HepG2 (cell line): Measurements from ENCODE around the gene PRDM10. TPM values are rescaled to one million over a fixed set of nuclear protein-coding genes. Genes with fewer than 3 reads are reported as not detected.

Experiments
- FLYWCH1 ChIP-seq: sonication (generic); formaldehyde crosslinking; IDR thresholded peaks from 2 replicates; pipeline ENCODE4 v1.8.1; 2023; ENCODE audit warnings: mild to moderate bottlenecking, missing genetic modification reagents
- FOXA1 ChIP-seq, 2 experiments: fragments of 450-650 bp in 1 of 2; sonication (generic) in 1 of 2; formaldehyde crosslinking in 1 of 2; IDR thresholded peaks; 2 replicates each; pipeline versions ENCODE4 v1.4.0 to v1.6.1; 2016 to 2020; ENCODE audit warnings: missing genetic modification reagents in 1 of 2
- GFI1 ChIP-seq: sonication (generic); formaldehyde crosslinking; IDR thresholded peaks from 2 replicates; pipeline ENCODE4 v1.5.0; 2020; ENCODE audit warnings: missing genetic modification reagents, mild to moderate bottlenecking, borderline replicate concordance
- KDM5A ChIP-seq: fragments of 200-600 bp; sonication (generic); IDR thresholded peaks from 2 replicates; pipeline ENCODE4 v1.7.0; 2018; ENCODE audit warnings: antibody characterized with exemption, mild to moderate bottlenecking, low read length, borderline replicate concordance
- MATR3 ChIP-seq: sonication (generic); formaldehyde crosslinking; IDR thresholded peaks from 2 replicates; pipeline ENCODE4 v1.4.0; 2020; ENCODE audit warnings: missing genetic modification reagents
- MBD4 ChIP-seq: IDR thresholded peaks from 2 replicates; pipeline ENCODE4 v1.6.1; 2012; ENCODE audit warnings: low read length, inconsistent platforms, borderline replicate concordance
- MLXIP ChIP-seq: sonication (generic); formaldehyde crosslinking; IDR thresholded peaks from 2 replicates; pipeline ENCODE4 v1.9.0; 2021; ENCODE audit warnings: missing genetic modification reagents, borderline replicate concordance
- RFX1 ChIP-seq: fragments of 450-650 bp; IDR thresholded peaks from 2 replicates; pipeline ENCODE4 v1.6.1; 2017
- SSRP1 ChIP-seq: IDR thresholded peaks from 2 replicates; pipeline ENCODE4 v1.6.1; 2016; ENCODE audit warnings: control low read depth
- ZFP41 ChIP-seq: sonication (generic); formaldehyde crosslinking; IDR thresholded peaks from 2 replicates; pipeline ENCODE4 v1.4.0; 2020; ENCODE audit warnings: mild to moderate bottlenecking, missing genetic modification reagents, borderline replicate concordance
- ZNF274 ChIP-seq: sonication (generic); formaldehyde crosslinking; IDR thresholded peaks from 2 replicates; pipeline ENCODE4 v1.5.1; 2020; ENCODE audit warnings: mild to moderate bottlenecking, missing genetic modification reagents
- ZNF292 ChIP-seq: sonication (generic); formaldehyde crosslinking; IDR thresholded peaks from 2 replicates; pipeline ENCODE4 v1.8.1; 2022; ENCODE audit warnings: mild to moderate bottlenecking, low read depth, missing genetic modification reagents, borderline replicate concordance
- ZNF407 ChIP-seq: sonication (generic); formaldehyde crosslinking; IDR thresholded peaks from one replicate; pipeline ENCODE4 v1.5.1; 2020; ENCODE audit warnings: mild to moderate bottlenecking, missing genetic modification reagents; ENCODE audit errors: not compliant biosample characterization
- polyA plus RNA-seq, 8 experiments: library from polyadenylated mRNA; depleted of rRNA in 3 of 8; stranded (reverse) in 7 of 8; unstranded in 1 of 8; fragments of >200 nt; fragmentation: Illumina TruSeq in 4 of 8; extraction: Trizol in 4 of 8; gene quantifications; 2 replicates each; pipeline versions ENCODE4 v1.2.1 to v1.2.3, GENCODE V29; 2011 to 2016; ENCODE audit warnings: low read depth in 4 of 8, missing spikeins in 1 of 8, mixed read lengths in 1 of 8; ENCODE audit not compliant: insufficient read depth in 1 of 8
- total RNA-seq, 5 experiments: library from RNA; depleted of rRNA; stranded (reverse); fragments of >200 nt; fragmentation: Illumina TruSeq; extraction: Trizol; gene quantifications; 2 replicates each; pipeline ENCODE4 v1.2.3, GENCODE V29; 2016; ENCODE audit warnings: low read depth in 1 of 5
- TF ChIP-seq, protein P1 (sequence below): sonication (generic); formaldehyde crosslinking; IDR thresholded peaks from 2 replicates; pipeline ENCODE4 v1.9.0; 2022; ENCODE audit warnings: low read depth, missing genetic modification reagents

Gene PRDM10
- total and polyA plus RNA-seq, 2 of the 13 experiments (the other 11 are each of a cell fraction or from before 2014, with no cell fraction given): 5.7 to 5.8 TPM

- TF ChIP-seq FOXA1 (IDR thresholded peaks at IDR 0.05) (no peak), FOXA1 (CRISPR knock-in tag; IDR thresholded peaks at IDR 0.05) (0 out of 2 replicates have a peak, but pooled peaks have one; percentile 8), MLXIP (CRISPR knock-in tag) (no peak; the same call in 1 of the 2 replicates), FLYWCH1 (CRISPR knock-in tag) (no peak), RFX1 (no peak), ZNF274 (no peak), ZNF292 (no peak), SSRP1 (CRISPR knock-in tag) (no peak), MBD4 (no peak), GFI1 (CRISPR knock-in tag) (no peak; the same call in none of the 2 replicates), ZFP41 (CRISPR knock-in tag) (no peak), ZNF407 (CRISPR knock-in tag) (peak; percentile 17), MATR3 (no peak), KDM5A (peak; percentile 28; the same call in 1 of the 2 replicates)
- TF ChIP-seq, protein P1, sequence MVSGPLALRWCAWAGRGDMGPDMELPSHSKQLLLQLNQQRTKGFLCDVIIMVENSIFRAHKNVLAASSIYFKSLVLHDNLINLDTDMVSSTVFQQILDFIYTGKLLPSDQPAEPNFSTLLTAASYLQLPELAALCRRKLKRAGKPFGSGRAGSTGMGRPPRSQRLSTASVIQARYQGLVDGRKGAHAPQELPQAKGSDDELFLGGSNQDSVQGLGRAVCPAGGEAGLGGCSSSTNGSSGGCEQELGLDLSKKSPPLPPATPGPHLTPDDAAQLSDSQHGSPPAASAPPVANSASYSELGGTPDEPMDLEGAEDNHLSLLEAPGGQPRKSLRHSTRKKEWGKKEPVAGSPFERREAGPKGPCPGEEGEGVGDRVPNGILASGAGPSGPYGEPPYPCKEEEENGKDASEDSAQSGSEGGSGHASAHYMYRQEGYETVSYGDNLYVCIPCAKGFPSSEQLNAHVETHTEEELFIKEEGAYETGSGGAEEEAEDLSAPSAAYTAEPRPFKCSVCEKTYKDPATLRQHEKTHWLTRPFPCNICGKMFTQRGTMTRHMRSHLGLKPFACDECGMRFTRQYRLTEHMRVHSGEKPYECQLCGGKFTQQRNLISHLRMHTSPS: no peak
Measured at GRCh38 chr11:130002846-130003716, 446 bp upstream of the PRDM10 start (continued).
